Right forelimb (tissue), 1 donor: Measurements from ENCODE around the gene DHRS3.

Experiments used
- DNase-seq: peaks from one replicate; pipeline ENCODE4 v3.0.0-alpha.2; 2018

The DHRS3 gene

GRCh38 chr1:12615865-12616708, 1.9 kb downstream of the DHRS3 start:
- peak; percentile 75 for DNase-seq

GRCh38 chr1:12615159-12615864, 2.7 kb downstream of the DHRS3 start:
- no peak for DNase-seq

GRCh38 chr1:12614402-12615158, 3.4 kb downstream of the DHRS3 start:
- no peak for DNase-seq

DNA sequence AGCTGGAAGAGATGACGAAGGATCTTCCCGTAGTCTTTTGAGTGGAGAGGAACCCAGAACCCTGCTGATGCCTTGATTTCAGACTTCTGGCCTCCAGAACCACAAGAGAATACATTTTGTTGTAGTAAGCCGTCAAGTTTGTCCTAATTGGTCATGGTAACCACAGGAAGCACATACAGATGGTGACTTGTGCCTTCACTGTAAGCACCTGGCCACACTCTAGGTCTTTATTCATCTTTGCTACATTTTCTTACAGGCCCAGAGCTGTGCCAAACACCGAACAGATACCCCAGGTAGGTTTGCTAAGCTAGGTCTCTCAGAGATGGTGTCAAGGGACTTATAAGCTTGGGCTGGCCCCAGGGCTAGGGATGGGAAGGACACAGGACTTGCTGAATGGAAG, 4.8 kb downstream of the DHRS3 start:
- DNase-seq = no peak

- no peak for DNase-seq
Measured at GRCh38 chr1:12610941-12611340, 7.1 kb downstream of the DHRS3 start.

GRCh38 chr1:12610305-12610935, 7.6 kb downstream of the DHRS3 start:
- DNase-seq = no peak

DNA sequence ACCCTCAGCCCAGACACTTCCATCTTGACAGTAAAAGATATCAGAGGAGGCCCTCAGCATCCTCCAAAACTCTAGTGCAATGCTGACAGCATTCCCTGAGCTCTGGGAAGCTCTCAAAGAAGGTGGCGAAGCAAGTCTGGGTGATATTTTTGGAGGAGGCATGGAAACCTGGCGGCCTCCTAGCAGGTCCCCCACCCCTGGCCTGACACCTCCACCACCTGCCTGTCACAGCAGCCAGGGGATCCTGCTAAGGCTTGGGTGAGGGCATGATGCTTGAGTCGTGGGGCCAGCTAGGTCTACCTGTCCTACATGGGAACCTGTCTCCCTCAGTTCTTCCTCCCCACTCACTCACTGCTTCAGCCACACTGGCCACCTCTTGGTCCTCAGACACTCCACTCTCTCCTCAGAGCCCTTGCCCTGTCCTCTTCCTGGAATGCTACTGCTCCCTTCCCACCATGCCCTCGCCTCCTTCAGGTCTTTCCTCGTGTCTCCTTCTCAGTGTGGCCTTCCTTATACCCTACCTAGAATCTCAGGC, 8.5 kb downstream of the DHRS3 start:
- no peak for DNase-seq

GRCh38 chr1:12608311-12608957, 9.6 kb downstream of the DHRS3 start:
- no peak for DNase-seq

DNA sequence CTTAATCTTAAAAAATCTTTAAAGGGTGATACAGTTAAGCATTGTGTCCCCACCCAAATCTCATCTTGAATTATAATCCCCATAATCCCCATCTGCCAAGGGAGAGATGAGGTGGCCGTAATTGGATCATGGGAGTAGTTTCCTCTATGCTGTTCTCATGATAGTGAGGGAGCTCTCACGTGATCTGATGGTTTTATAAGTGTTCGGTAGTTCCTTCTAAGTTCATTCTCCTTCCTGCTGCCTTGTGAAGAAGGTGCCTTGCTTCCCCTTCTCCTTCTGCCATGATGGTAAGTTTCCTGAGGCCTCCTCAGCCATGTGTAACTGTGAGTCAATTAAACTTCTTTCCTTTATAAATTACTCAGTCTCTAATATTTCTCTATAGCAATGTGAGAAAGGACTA, 10.7 kb downstream of the DHRS3 start:
- DNase-seq = no peak

DNA sequence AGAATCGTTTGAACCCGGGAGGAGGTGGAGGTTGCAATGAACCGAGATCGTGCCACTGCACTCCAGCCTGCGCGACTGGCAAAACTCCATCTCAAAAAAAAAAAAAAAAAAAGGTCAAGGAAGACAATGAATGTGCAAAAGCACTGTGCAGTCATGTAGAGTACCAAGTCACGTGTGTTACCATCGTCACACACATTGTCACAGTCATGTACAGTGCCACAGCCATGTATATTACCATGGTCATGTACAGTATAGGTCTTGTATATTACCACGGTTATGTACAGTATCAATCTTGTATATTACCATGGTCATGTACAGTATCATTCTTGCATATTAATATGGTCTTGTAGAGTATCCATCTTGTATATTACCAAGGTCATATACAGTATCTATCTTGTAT, 13.0 kb downstream of the DHRS3 start:
- no peak for DNase-seq

GRCh38 chr1:12604114-12604874, 13.7 kb downstream of the DHRS3 start:
- DNase-seq = no peak

- no peak for DNase-seq
Measured at GRCh38 chr1:12603224-12603623, 14.8 kb downstream of the DHRS3 start.

DNA sequence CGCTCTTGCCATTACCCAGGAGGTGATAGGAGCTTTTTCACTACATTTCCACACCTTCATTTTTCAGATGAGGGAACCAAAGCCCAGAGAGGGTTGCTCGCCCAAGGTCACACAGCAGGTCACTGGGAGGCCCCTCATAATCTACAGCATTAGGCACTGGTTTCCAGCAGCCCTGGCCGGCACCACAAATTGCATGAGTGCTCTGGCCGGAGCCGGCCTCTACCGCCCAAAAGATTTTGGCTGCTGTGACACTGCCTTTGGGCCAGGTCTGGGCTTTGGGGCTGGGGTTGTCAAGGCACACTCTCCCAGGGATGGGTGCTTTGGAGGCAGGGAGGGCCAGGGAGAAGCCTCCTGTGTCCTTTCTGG, 15.4 kb downstream of the DHRS3 start:
- DNase-seq = no peak

GRCh38 chr1:12601700-12602658, 16.0 kb downstream of the DHRS3 start:
- DNase-seq = no peak

DNA sequence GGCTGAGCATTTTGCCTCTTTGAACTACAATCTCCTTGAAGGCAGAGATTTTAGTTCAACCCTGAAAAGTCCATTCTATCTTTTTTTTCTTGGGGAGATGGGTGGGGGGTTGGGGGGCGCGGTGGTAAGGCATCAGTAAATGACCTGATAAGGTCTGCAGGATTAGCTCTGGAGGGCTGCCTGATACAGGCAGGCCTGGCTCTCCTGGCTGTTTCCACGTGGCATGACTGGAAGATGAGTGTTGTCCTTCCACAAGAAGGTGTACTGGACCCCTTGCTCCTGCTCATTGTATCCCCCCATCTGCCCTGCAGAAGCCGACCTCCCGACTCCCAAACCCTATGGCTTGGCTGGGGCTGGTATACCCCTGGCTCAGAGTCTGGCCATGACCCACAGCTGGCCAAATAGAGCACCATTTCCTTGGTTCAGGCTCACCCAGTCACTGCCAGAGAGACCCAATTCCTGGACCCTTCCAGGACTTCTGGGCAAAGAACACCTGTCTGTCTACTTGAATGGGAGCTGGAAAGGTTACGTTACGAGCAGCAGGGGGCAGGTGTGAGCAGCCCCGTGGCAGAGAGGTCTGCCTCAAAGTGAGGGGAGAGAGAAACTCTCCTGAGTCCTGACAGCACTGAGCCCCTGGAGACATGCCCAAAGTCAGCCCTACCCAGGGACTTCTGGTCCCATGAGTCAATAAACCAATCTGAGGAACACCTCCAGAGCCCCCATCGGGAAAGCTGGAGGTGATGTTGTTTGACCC, 17.0 kb downstream of the DHRS3 start:
- DNase-seq = no peak

- DNase-seq = no peak
Measured at GRCh38 chr1:12600335-12600734, 17.7 kb downstream of the DHRS3 start.

DNA sequence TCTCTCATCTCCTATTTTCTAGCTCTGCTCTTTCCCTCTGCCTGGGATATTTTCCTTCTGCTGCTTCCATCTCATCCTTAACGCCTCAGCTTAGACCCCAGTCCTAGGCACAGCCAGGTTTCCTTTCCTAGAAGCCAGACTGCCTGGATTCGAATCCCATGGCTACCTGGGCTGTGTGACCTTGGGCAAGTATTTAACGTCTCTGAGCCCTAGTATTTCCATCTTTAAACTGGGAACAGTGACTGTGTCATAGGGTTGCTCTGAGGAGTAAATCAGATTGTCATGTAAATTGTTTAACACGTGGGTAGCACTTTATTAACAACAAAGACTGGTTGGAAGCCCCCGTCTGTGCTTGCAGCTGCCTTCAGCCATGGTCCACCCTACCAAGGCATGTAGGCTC, 18.4 kb downstream of the DHRS3 start:
- no peak for DNase-seq

GRCh38 chr1:12598974-12599373, 19.0 kb downstream of the DHRS3 start:
- DNase-seq = no peak

GRCh38 chr1:12597792-12598191, 20.2 kb downstream of the DHRS3 start:
- DNase-seq = no peak
